ES-I3 (cell line): ENCODE measurements around the gene CH25H.

Experiments
- H3K36me3 ChIP-seq: 2 replicates; pipeline ENCODE4 v1.6.1; 2013; ENCODE audit warnings: mild to moderate bottlenecking, low read length, control low read depth, moderate library complexity; ENCODE audit not compliant: insufficient read depth
- H3K4me1 ChIP-seq: 2 replicates; pipeline ENCODE4 v1.6.1; 2013; ENCODE audit warnings: mild to moderate bottlenecking, control low read depth, low read length; ENCODE audit not compliant: insufficient read depth
- H3K9ac ChIP-seq: 2 replicates; pipeline ENCODE4 v1.6.1; 2013; ENCODE audit warnings: low read depth, mild to moderate bottlenecking, low read length, moderate library complexity
- H3K9me3 ChIP-seq: 2 replicates; pipeline ENCODE4 v1.6.1; 2013; ENCODE audit warnings: mild to moderate bottlenecking, low read length, moderate library complexity; ENCODE audit not compliant: control insufficient read depth, insufficient read depth

CH25H gene

DNA sequence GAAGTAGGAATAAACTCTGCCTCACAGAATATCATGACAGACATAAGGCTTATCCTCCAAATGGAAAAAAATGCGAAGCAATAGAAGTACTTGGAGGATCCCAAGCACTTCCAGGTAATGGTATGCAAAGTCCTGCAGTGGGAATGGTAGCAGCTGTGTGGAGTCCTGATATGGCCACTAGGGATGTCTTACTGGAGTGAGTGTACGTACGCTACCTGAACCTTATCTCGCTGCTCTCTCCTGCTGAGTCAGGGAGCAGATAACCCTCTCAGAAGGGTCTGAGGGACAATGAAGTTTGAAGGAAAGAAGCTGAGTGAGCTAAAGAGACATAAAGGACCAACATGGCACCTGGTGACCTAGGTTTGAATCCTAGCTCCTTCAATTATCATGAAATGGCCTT, 42.2 kb downstream of the CH25H start:
- Histone ChIP-seq H3K4me1 (no peaks in the 10 kb centered on the region), H3K9ac (no peak overlapping the region), H3K36me3 (no peaks in the 10 kb centered on the region), H3K9me3 (no peaks in the 10 kb centered on the region)

DNA sequence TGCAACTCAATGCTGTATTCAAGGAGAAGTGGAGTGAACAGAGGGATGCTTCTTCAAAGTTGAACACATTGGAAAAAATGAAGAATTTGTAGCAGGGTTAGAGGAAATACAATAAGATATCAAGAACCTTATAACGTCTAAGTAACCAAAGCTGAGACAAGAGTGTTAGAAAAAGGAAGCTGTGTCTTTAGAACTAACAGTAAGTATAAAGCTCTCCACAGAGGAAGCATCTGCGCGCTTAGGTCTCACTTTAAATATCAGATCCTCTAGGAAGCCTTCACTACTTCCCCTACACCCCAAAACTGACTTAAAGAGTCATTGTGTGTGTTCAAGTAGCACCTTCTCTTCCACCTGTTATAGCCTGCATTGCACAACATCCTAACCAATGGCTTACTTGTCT, 43.0 kb downstream of the CH25H start:
- Histone ChIP-seq H3K4me1 (no peaks in the 10 kb centered on the region), H3K9me3 (no peaks in the 10 kb centered on the region), H3K36me3 (no peaks in the 10 kb centered on the region), H3K9ac (no peak overlapping the region)

DNA sequence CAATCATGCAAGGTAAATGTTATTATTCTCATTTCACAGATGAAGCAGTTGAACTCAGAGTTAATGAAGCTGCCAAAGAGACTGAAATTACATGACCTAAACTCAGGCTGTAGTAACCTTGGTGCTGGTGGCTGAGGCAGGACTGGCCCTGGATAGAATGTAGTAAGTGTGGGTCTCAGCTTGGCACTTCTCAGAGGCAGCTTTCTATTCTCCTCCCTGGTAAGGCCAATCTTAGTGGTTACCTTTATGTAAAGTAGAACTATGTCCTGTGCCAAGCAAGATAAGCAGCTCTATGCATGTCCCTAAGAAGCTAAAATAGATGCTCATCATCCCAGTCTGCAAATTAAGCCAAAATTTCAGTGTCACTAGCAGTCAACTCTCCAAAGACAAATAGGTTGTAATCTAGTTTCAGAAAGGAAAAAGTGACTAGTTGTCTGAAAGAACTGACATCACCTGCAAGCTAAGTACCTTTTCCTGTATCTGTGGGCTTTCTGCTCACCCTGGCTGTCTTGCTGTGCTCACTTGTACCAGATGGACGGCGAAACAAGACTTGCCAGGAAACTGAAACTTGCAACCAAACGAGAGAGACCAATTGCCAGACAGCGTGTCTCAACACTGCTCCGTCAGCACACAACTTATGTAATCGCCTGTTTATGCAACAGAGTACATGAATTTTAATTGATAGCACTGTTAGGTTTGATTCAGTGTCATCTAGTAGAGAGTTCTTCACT, 43.7 kb downstream of the CH25H start:
- Histone ChIP-seq H3K4me1 (no peaks in the 10 kb centered on the region), H3K9me3 (no peaks in the 10 kb centered on the region), H3K9ac (no peak overlapping the region), H3K36me3 (no peaks in the 10 kb centered on the region)

DNA sequence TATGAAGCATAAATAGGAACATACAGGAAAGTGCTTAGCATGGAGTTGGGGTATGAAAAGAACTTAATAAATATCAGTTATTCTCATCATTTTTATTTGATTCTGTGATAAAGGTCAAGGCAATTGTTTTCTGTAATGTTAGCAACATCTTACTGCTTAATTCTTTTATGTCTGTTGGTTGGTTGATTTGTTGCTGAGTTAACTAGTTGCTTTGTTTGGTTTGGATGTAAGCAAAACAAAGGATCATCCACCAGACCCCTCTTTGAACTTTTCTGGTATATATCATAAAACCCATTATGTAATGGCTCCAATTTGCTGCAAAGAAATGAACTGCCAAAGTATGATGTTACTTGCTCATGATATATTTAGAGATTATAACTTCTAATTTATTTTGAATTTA, 44.5 kb downstream of the CH25H start:
- H3K9me3 ChIP-seq, result no peaks in the 10 kb centered on the region
- H3K36me3 ChIP-seq, result no peaks in the 10 kb centered on the region
- H3K9ac ChIP-seq, result no peak overlapping the region
- no peaks in the 10 kb centered on the region for H3K4me1 ChIP-seq

DNA sequence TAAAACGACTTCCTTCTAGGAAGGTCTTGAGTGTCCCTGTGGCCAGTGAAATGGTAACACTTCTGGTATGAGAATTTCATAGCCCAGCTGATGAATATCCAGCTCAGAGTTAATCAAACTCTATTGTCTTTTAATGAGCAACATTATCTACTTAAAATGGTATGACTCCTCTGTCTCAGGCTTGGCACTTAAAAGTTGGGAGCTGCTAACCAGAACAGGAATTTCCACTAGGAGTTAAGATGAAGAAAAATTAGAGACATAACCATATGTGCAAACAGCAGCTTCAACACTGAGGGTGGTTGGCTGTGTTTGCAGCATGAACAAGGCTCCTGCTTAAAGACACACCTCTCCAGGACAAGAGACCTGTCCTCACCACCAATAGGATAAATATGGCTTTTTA, 46.8 kb downstream of the CH25H start:
- Histone ChIP-seq H3K9me3 (no peaks in the 10 kb centered on the region), H3K4me1 (no peaks in the 10 kb centered on the region), H3K9ac (no peak overlapping the region), H3K36me3 (no peaks in the 10 kb centered on the region)

DNA sequence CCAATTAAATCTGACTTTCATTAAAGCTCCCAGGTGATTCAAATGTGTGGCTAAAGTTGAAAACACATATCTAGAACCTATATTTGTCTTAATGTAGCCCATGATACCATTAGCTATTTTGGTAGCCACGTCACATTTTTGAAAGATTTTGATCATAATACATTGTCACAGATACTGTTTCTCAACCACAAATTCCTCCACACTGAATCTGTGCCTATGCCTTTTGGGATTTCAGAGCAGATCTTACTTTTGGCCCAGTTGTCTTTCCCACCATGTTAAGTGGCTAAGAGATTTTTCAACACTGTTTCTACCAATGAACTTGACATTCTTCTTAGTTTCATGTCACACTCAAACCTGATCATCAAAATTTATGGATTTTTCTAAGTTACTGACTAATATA, 47.4 kb downstream of the CH25H start:
- Histone ChIP-seq H3K9ac (no peak overlapping the region), H3K4me1 (no peaks in the 10 kb centered on the region), H3K9me3 (no peaks in the 10 kb centered on the region), H3K36me3 (no peaks in the 10 kb centered on the region)

DNA sequence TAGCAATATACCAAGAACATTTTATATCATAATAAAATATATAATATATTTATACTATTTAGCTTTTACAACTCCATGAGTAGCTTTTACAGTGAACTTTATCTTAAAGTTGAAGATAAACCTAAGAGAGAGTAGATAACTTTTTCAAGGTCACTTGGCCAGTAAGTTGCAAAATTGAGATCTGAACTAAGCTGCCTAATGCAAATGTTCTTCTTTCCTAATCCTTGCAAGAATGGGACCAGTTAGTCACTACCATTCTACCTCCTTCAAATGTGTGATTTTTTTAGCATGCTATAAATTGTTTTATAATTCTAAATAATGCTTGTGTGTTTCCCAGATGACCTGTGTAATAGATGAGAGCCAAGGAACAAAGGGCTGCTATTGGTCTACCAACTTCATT, 47.8 kb downstream of the CH25H start:
- no peaks in the 10 kb centered on the region for H3K9me3 ChIP-seq
- H3K4me1 ChIP-seq, result no peaks in the 10 kb centered on the region
- H3K9ac ChIP-seq, result no peak overlapping the region
- H3K36me3 ChIP-seq, result no peaks in the 10 kb centered on the region

DNA sequence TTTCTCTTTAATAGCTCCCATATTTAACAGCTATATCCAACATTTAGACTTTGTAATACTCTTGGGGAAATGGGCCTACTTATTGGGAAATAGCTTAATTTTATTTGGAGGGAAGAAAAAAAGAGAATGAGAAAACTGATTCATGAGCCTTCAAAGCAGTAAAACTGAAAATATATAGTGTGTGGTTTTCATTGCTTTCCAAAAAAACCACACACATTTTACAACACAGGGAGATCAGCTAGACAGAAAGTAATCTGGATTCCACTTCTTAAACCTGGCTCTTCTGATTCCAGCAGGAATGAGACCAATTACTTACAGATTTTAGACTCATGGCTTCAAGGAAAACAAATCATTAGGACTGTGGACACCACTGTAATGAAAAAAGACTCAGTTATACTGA, 48.7 kb downstream of the CH25H start:
- H3K36me3 ChIP-seq, result no peaks in the 10 kb centered on the region
- H3K9me3 ChIP-seq, result no peaks in the 10 kb centered on the region
- H3K9ac ChIP-seq, result no peak overlapping the region
- no peaks in the 10 kb centered on the region for H3K4me1 ChIP-seq

DNA sequence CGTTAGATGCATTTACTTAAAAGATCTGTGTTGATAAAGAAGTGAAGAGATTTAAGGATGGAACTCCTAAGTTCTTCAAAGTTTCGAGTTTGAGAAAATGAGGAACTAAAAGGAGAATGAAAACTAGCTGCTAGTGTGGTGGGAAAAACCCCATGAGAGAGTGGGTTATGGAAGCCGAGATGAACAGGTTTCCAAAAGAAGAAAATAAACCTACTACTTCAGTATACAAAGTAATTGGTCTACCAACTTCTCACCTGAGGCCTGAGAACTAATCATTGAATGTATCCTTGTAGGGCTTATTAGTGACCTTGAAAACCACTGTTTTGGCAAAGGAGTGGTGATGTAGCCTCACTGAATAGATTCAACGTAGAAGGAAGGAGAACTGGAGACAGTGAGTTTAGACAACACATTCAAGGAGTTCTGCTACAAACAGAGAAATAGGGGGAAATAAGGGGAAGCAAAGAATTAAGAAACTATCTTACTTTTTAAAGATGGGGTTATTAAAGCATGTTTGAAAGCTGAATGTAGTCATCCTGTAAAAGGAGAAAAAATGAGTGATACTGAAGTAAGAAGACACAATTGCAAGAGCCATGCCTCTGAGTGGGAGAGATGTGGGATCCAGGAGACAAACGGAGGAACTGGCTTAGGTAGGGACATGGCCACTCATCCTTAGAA, 50.8 kb downstream of the CH25H start:
- Histone ChIP-seq H3K36me3 (no peaks in the 10 kb centered on the region), H3K9me3 (no peaks in the 10 kb centered on the region), H3K4me1 (no peaks in the 10 kb centered on the region)

More for the DNA sequence above, 50.8 kb downstream of the CH25H start:
- H3K9ac ChIP-seq, result no peak overlapping the region
